Activated CD4-positive, alpha-beta T cell treated with anti-CD3 and anti-CD28 coated beads for 24 hours (primary cell): ENCODE data around the gene LINC00305.

Experiments
- DNase-seq, 2 donors: peaks; one replicate each; pipeline ENCODE4 v3.0.0-alpha.2; 2020; ENCODE audit warnings: low read depth in 2 of 2

The LINC00305 gene

GRCh38 chr18:64031411-64031810, 117.5 kb downstream of the LINC00305 start:
- no peak for DNase-seq
